Measurements from ENCODE around the gene CXADR.

- no peak for TF ChIP-seq CTBP1 (IDR thresholded peaks at IDR 0.05; ENCODE audit: borderline replicate concordance)
- TF ChIP-seq SUZ12 (IDR thresholded peaks at IDR 0.05), result no peak
- TF ChIP-seq TARDBP (IDR thresholded peaks at IDR 0.05), result no peak
- TF ChIP-seq FOXM1 (IDR thresholded peaks at IDR 0.05; ENCODE audit: borderline replicate concordance), result no peak
- TF ChIP-seq NFRKB (IDR thresholded peaks at IDR 0.05), result no peak
- TF ChIP-seq LEF1 (IDR thresholded peaks at IDR 0.05; ENCODE audit: borderline replicate concordance), result no peak
- TF ChIP-seq BHLHE40 (IDR thresholded peaks at IDR 0.05; ENCODE audit: borderline replicate concordance), result no peak
- TF ChIP-seq SP1 (IDR thresholded peaks at IDR 0.05), result no peak
- TF ChIP-seq L3MBTL2 (conservative IDR thresholded peaks at IDR 0.05), result no peak
Measured at GRCh38 chr21:17476006-17476405, 36.8 kb upstream of the CXADR start.

Data from HEK293T (cell line).